ENCODE measurements around the gene PTPRU. TPM values are rescaled to one million over a fixed set of nuclear protein-coding genes. Genes with fewer than 3 reads are reported as not detected.

PTPRU gene
- total RNA-seq, 1 donor from 2014 or later, result 37.3 TPM

GRCh38 chr1:29284961-29285560 lies 48.7 kb downstream of the PTPRU start:
- H3K36me3 ChIP-seq, result peaks cover 0 to 1% of the 10 kb centered on the region in 2 donors
- H3K27me3 ChIP-seq, result no peaks in the 10 kb centered on the region
- peaks cover 4% of the 10 kb centered on the region for H3K4me1 ChIP-seq
- no peak for DNase-seq (ENCODE audit: extremely low spot score in 2 of 2)
- H3K4me3 ChIP-seq, result no peak overlapping the region
- H3K27ac ChIP-seq, result no peak overlapping the region
- intact Hi-C loops (cut with DNase I), result no loop called here
- no peak for TF ChIP-seq CTCF (IDR thresholded peaks at IDR 0.05)
- TF ChIP-seq POLR2AphosphoS5 (IDR thresholded peaks at IDR 0.05; ENCODE audit: insufficient read depth in 1 of 2, low read depth in 1 of 2), result no peak
- TF ChIP-seq POLR2A (IDR thresholded peaks at IDR 0.05), result no peak
- H3K9me3 ChIP-seq, result no peaks in the 10 kb centered on the region

GRCh38 chr1:29285771-29286170 lies 49.4 kb downstream of the PTPRU start:
- DNase-seq (ENCODE audit: extremely low spot score in 2 of 2), result no peak
- H3K27me3 ChIP-seq, result no peaks in the 10 kb centered on the region
- no peaks in the 10 kb centered on the region for H3K9me3 ChIP-seq
- intact Hi-C loops (cut with DNase I), result no loop called here
- TF ChIP-seq POLR2AphosphoS5 (IDR thresholded peaks at IDR 0.05; ENCODE audit: insufficient read depth in 1 of 2, low read depth in 1 of 2), result no peak
- TF ChIP-seq POLR2A (IDR thresholded peaks at IDR 0.05), result no peak
- no peak for TF ChIP-seq CTCF (IDR thresholded peaks at IDR 0.05)
- H3K4me1 ChIP-seq, result peaks cover 4% of the 10 kb centered on the region
- H3K27ac ChIP-seq, result no peak overlapping the region
- H3K4me3 ChIP-seq, result no peak overlapping the region
- no peaks in the 10 kb centered on the region for H3K36me3 ChIP-seq

- H3K9me3 ChIP-seq, result no peaks in the 10 kb centered on the region
- peaks cover 4% of the 10 kb centered on the region for H3K4me1 ChIP-seq
- no peaks in the 10 kb centered on the region for H3K27me3 ChIP-seq
- DNase-seq (ENCODE audit: extremely low spot score in 2 of 2), result no peak
- no peak overlapping the region for H3K4me3 ChIP-seq
- H3K27ac ChIP-seq, result no peak overlapping the region
- H3K36me3 ChIP-seq, result no peaks in the 10 kb centered on the region
- no peak for TF ChIP-seq POLR2A (IDR thresholded peaks at IDR 0.05)
- intact Hi-C loops (cut with DNase I), result no loop called here
These were observed 50.0 kb downstream of the PTPRU start for GRCh38 chr1:29286194-29286767.

- H3K9me3 ChIP-seq, result no peaks in the 10 kb centered on the region
- no peak for DNase-seq (ENCODE audit: extremely low spot score in 2 of 2)
- TF ChIP-seq CTCF (IDR thresholded peaks at IDR 0.05) (no peak), POLR2A (IDR thresholded peaks at IDR 0.05) (no peak), POLR2AphosphoS5 (IDR thresholded peaks at IDR 0.05; ENCODE audit: insufficient read depth in 1 of 2, low read depth in 1 of 2) (no peak)
- H3K36me3 ChIP-seq, result peaks cover 0 to 11% of the 10 kb centered on the region in 2 donors
- H3K4me3 ChIP-seq, result no peak overlapping the region
- no peaks in the 10 kb centered on the region for H3K4me1 ChIP-seq
- H3K27ac ChIP-seq, result no peak overlapping the region
- intact Hi-C loops (cut with DNase I), result no loop called here
- H3K27me3 ChIP-seq, result no peaks in the 10 kb centered on the region
These were observed 53.2 kb downstream of the PTPRU start for GRCh38 chr1:29289493-29289892.

GRCh38 chr1:29290414-29290985 lies 54.2 kb downstream of the PTPRU start:
- H3K27me3 ChIP-seq, result no peaks in the 10 kb centered on the region
- TF ChIP-seq POLR2AphosphoS5 (IDR thresholded peaks at IDR 0.05; ENCODE audit: insufficient read depth in 1 of 2, low read depth in 1 of 2) (no peak), CTCF (IDR thresholded peaks at IDR 0.05) (no peak), POLR2A (IDR thresholded peaks at IDR 0.05) (no peak)
- no peak overlapping the region for H3K27ac ChIP-seq
- no peak overlapping the region for H3K4me3 ChIP-seq
- H3K4me1 ChIP-seq, result no peaks in the 10 kb centered on the region
- no peak for DNase-seq (ENCODE audit: extremely low spot score in 2 of 2)
- H3K9me3 ChIP-seq, result no peaks in the 10 kb centered on the region
- intact Hi-C loops (cut with DNase I), result no loop called here
- peaks cover 0 to 11% of the 10 kb centered on the region in 2 donors for H3K36me3 ChIP-seq

Data from vagina (tissue), 2 donors.